Measurements from ENCODE around the gene ZNF391. TPM values are rescaled to one million over a fixed set of nuclear protein-coding genes. Genes with fewer than 3 reads are reported as not detected.
"Not testable (repeated sequence)": the region's sequence is repeated elsewhere in the genome, so short reads cannot be mapped to it uniquely, and the experiment has no call there.

Gene ZNF391
- total and polyA plus RNA-seq, 7 experiments from 2014 or later, result 0.19 to 5.7 (median 3.4) TPM

GRCh38 chr6:27414996-27415395 lies 26.4 kb downstream of the ZNF391 start:
- Mint-ChIP-seq H3K36me3 (peaks cover 0 to 11% (median 3%) of the 10 kb centered on the region in 5 donors), H3K27ac (no peak overlapping the region), H3K27me3 (peaks cover 0 to 24% (median 8%) of the 10 kb centered on the region in 5 donors), H3K4me1 (no peaks in the 10 kb centered on the region), H3K4me3 (no peak overlapping the region), H3K9me3 (peaks cover 0 to 12% (median 0%) of the 10 kb centered on the region in 11 donors)
- ATAC-seq (no peak), DNase-seq (no peak)
- intact Hi-C loops (cut with micrococcal nuclease), result no loop called here
- no peaks in the 10 kb centered on the region for H3K27me3 ChIP-seq (ENCODE audit: control insufficient read depth in 2 of 2, insufficient read depth in 2 of 2, low read length in 2 of 2)
- no peak overlapping the region for H3K4me3 ChIP-seq (ENCODE audit: low read length)
- no peak overlapping the region for H3K27ac ChIP-seq (ENCODE audit: low read depth, low read length)
- POLR2A ChIA-PET, result no interaction called here
- no peaks in the 10 kb centered on the region for H3K9me3 ChIP-seq (ENCODE audit: control insufficient read depth in 2 of 3, low read length in 3 of 3)
- H3K36me3 ChIP-seq (ENCODE audit: control insufficient read depth in 2 of 3, insufficient read depth in 3 of 3, low read length in 3 of 3), result no peaks in the 10 kb centered on the region
- no peaks in the 10 kb centered on the region for H3K4me1 ChIP-seq (ENCODE audit: control insufficient read depth in 2 of 2, insufficient read depth in 2 of 2, low read length in 2 of 2)
- CTCF ChIA-PET, result no interaction called here

- Mint-ChIP-seq H3K27ac (no peak overlapping the region), H3K36me3 (peaks cover 0 to 7% (median 4%) of the 10 kb centered on the region in 5 donors), H3K9me3 (peaks cover 0 to 14% (median 0%) of the 10 kb centered on the region in 11 donors), H3K4me1 (no peaks in the 10 kb centered on the region), H3K4me3 (no peak overlapping the region), H3K27me3 (peaks cover 0 to 33% (median 12%) of the 10 kb centered on the region in 5 donors)
- Histone ChIP-seq H3K27ac (ENCODE audit: low read depth, low read length) (no peak overlapping the region), H3K36me3 (ENCODE audit: control insufficient read depth in 2 of 3, insufficient read depth in 3 of 3, low read length in 3 of 3) (no peaks in the 10 kb centered on the region), H3K4me3 (ENCODE audit: low read length) (no peak overlapping the region), H3K4me1 (ENCODE audit: control insufficient read depth in 2 of 2, insufficient read depth in 2 of 2, low read length in 2 of 2) (no peaks in the 10 kb centered on the region), H3K9me3 (ENCODE audit: control insufficient read depth in 2 of 3, low read length in 3 of 3) (no peaks in the 10 kb centered on the region), H3K27me3 (ENCODE audit: control insufficient read depth in 2 of 2, insufficient read depth in 2 of 2, low read length in 2 of 2) (no peaks in the 10 kb centered on the region)
- no peak for DNase-seq
- no peak for ATAC-seq
- CTCF ChIA-PET, result no interaction called here
- intact Hi-C loops (cut with micrococcal nuclease), result no loop called here
- POLR2A ChIA-PET, result no interaction called here
These were observed 27.3 kb downstream of the ZNF391 start for GRCh38 chr6:27415898-27416297.

- H3K4me1 ChIP-seq (ENCODE audit: control insufficient read depth in 2 of 2, insufficient read depth in 2 of 2, low read length in 2 of 2), result no peaks in the 10 kb centered on the region
- no peak overlapping the region for H3K4me3 Mint-ChIP-seq
- peaks cover 0 to 10% (median 4%) of the 10 kb centered on the region in 5 donors for H3K36me3 Mint-ChIP-seq
- intact Hi-C loops (cut with micrococcal nuclease), result no loop called here
- ChIA-PET CTCF (no interaction called here), POLR2A (no interaction called here)
- peaks cover 0 to 8% (median 1%) of the 10 kb centered on the region in 11 donors for H3K9me3 Mint-ChIP-seq
- H3K9me3 ChIP-seq (ENCODE audit: control insufficient read depth in 2 of 3, low read length in 3 of 3), result no peaks in the 10 kb centered on the region
- H3K27ac Mint-ChIP-seq, result no peak overlapping the region
- H3K36me3 ChIP-seq (ENCODE audit: control insufficient read depth in 2 of 3, insufficient read depth in 3 of 3, low read length in 3 of 3), result no peaks in the 10 kb centered on the region
- DNase-seq (no peak), ATAC-seq (no peak)
- no peaks in the 10 kb centered on the region for H3K4me1 Mint-ChIP-seq
- no peaks in the 10 kb centered on the region for H3K27me3 ChIP-seq (ENCODE audit: control insufficient read depth in 2 of 2, insufficient read depth in 2 of 2, low read length in 2 of 2)
- H3K27ac ChIP-seq (ENCODE audit: low read depth, low read length), result no peak overlapping the region
- H3K4me3 ChIP-seq (ENCODE audit: low read length), result no peak overlapping the region
- peaks cover 0 to 46% (median 20%) of the 10 kb centered on the region in 5 donors for H3K27me3 Mint-ChIP-seq
These were observed 30.8 kb downstream of the ZNF391 start for GRCh38 chr6:27419363-27419762.

- no peak overlapping the region for H3K4me3 Mint-ChIP-seq
- peaks cover 0 to 10% (median 0%) of the 10 kb centered on the region in 5 donors for H3K36me3 Mint-ChIP-seq
- Histone ChIP-seq H3K4me1 (ENCODE audit: control insufficient read depth in 2 of 2, insufficient read depth in 2 of 2, low read length in 2 of 2) (no peaks in the 10 kb centered on the region), H3K27ac (ENCODE audit: low read depth, low read length) (no peak overlapping the region), H3K27me3 (ENCODE audit: control insufficient read depth in 2 of 2, insufficient read depth in 2 of 2, low read length in 2 of 2) (no peaks in the 10 kb centered on the region), H3K9me3 (ENCODE audit: control insufficient read depth in 2 of 3, low read length in 3 of 3) (no peaks in the 10 kb centered on the region), H3K36me3 (ENCODE audit: control insufficient read depth in 2 of 3, insufficient read depth in 3 of 3, low read length in 3 of 3) (no peaks in the 10 kb centered on the region), H3K4me3 (ENCODE audit: low read length) (no peak overlapping the region)
- intact Hi-C loops (cut with micrococcal nuclease), result no loop called here
- peaks cover 0 to 36% (median 20%) of the 10 kb centered on the region in 5 donors for H3K27me3 Mint-ChIP-seq
- no peak for ATAC-seq
- H3K9me3 Mint-ChIP-seq, result peaks cover 0 to 8% (median 1%) of the 10 kb centered on the region in 11 donors
- POLR2A ChIA-PET, result no interaction called here
- no peaks in the 10 kb centered on the region for H3K4me1 Mint-ChIP-seq
- DNase-seq, result no peak
- H3K27ac Mint-ChIP-seq, result no peak overlapping the region
- CTCF ChIA-PET, result no interaction called here
These were observed 34.2 kb downstream of the ZNF391 start for GRCh38 chr6:27422651-27423332.

GRCh38 chr6:27424851-27425250 lies 36.3 kb downstream of the ZNF391 start:
- H3K36me3 ChIP-seq (ENCODE audit: control insufficient read depth in 2 of 3, insufficient read depth in 3 of 3, low read length in 3 of 3); POLR2A ChIA-PET; H3K4me3 ChIP-seq (ENCODE audit: low read length); H3K27ac Mint-ChIP-seq; H3K27ac ChIP-seq (ENCODE audit: low read depth, low read length); DNase-seq; H3K4me3 Mint-ChIP-seq; H3K4me1 ChIP-seq (ENCODE audit: control insufficient read depth in 2 of 2, insufficient read depth in 2 of 2, low read length in 2 of 2); H3K9me3 ChIP-seq (ENCODE audit: control insufficient read depth in 2 of 3, low read length in 3 of 3); H3K9me3 Mint-ChIP-seq; CTCF ChIA-PET; H3K27me3 ChIP-seq (ENCODE audit: control insufficient read depth in 2 of 2, insufficient read depth in 2 of 2, low read length in 2 of 2); ATAC-seq; H3K4me1 Mint-ChIP-seq; intact Hi-C loops (cut with micrococcal nuclease); H3K36me3 Mint-ChIP-seq: not testable (repeated sequence)
- H3K27me3 Mint-ChIP-seq, result peaks cover 0 to 33% (median 14%) of the 10 kb centered on the region in 5 donors

GRCh38 chr6:27426045-27426620 lies 37.6 kb downstream of the ZNF391 start:
- H3K4me3 Mint-ChIP-seq, result no peak overlapping the region
- intact Hi-C loops (cut with micrococcal nuclease), result no loop called here
- no peaks in the 10 kb centered on the region for H3K4me1 ChIP-seq (ENCODE audit: control insufficient read depth in 2 of 2, insufficient read depth in 2 of 2, low read length in 2 of 2)
- peaks cover 0 to 4% of the 10 kb centered on the region in 2 donors for H3K27me3 ChIP-seq (ENCODE audit: control insufficient read depth in 2 of 2, insufficient read depth in 2 of 2, low read length in 2 of 2)
- POLR2A ChIA-PET, result no interaction called here
- ATAC-seq (no peak), DNase-seq (no peak)
- H3K9me3 ChIP-seq (ENCODE audit: control insufficient read depth in 2 of 3, low read length in 3 of 3), result no peaks in the 10 kb centered on the region
- no peaks in the 10 kb centered on the region for H3K36me3 ChIP-seq (ENCODE audit: control insufficient read depth in 2 of 3, insufficient read depth in 3 of 3, low read length in 3 of 3)
- H3K27me3 Mint-ChIP-seq, result peaks cover 0 to 21% (median 9%) of the 10 kb centered on the region in 5 donors
- H3K4me1 Mint-ChIP-seq, result no peaks in the 10 kb centered on the region
- no peak overlapping the region for H3K4me3 ChIP-seq (ENCODE audit: low read length)
- CTCF ChIA-PET, result interaction anchor here (0.7 kb wide), 1 partner anchor 52 kb away, joined by 3 read pairs; no protein-coding TSS in a partner anchor
- no peak overlapping the region for H3K27ac ChIP-seq (ENCODE audit: low read depth, low read length)
- no peak overlapping the region for H3K27ac Mint-ChIP-seq
- peaks cover 0 to 16% (median 3%) of the 10 kb centered on the region in 11 donors for H3K9me3 Mint-ChIP-seq
- peaks cover 0 to 5% (median 0%) of the 10 kb centered on the region in 5 donors for H3K36me3 Mint-ChIP-seq

- H3K4me3 ChIP-seq (ENCODE audit: low read length), result no peak overlapping the region
- ChIA-PET POLR2A (no interaction called here), CTCF (no interaction called here)
- peaks cover 0 to 13% (median 4%) of the 10 kb centered on the region in 11 donors for H3K9me3 Mint-ChIP-seq
- ATAC-seq (no peak), DNase-seq (no peak)
- no peaks in the 10 kb centered on the region for H3K9me3 ChIP-seq (ENCODE audit: control insufficient read depth in 2 of 3, low read length in 3 of 3)
- H3K27me3 Mint-ChIP-seq, result peaks cover 0 to 16% (median 7%) of the 10 kb centered on the region in 5 donors
- H3K27ac ChIP-seq (ENCODE audit: low read depth, low read length), result no peak overlapping the region
- H3K27ac Mint-ChIP-seq, result no peak overlapping the region
- no peaks in the 10 kb centered on the region for H3K4me1 ChIP-seq (ENCODE audit: control insufficient read depth in 2 of 2, insufficient read depth in 2 of 2, low read length in 2 of 2)
- intact Hi-C loops (cut with micrococcal nuclease), result no loop called here
- no peak overlapping the region for H3K4me3 Mint-ChIP-seq
- no peaks in the 10 kb centered on the region for H3K36me3 Mint-ChIP-seq
- H3K27me3 ChIP-seq (ENCODE audit: control insufficient read depth in 2 of 2, insufficient read depth in 2 of 2, low read length in 2 of 2), result peaks cover 0 to 4% of the 10 kb centered on the region in 2 donors
- no peaks in the 10 kb centered on the region for H3K4me1 Mint-ChIP-seq
- no peaks in the 10 kb centered on the region for H3K36me3 ChIP-seq (ENCODE audit: control insufficient read depth in 2 of 3, insufficient read depth in 3 of 3, low read length in 3 of 3)
These were observed 39.9 kb downstream of the ZNF391 start for GRCh38 chr6:27428502-27428901.
